ENCODE results near the gene MCTP1.
A peak's percentile ranks its signal among the peaks of the same experiment; 100 is the strongest.
"Not testable (repeated sequence)": the region's sequence is repeated elsewhere in the genome, so short reads cannot be mapped to it uniquely, and the experiment has no call there.

Gene MCTP1

GRCh38 chr5:95018946-95019345 is 265.9 kb downstream of the MCTP1 start:
- DNase-seq (ENCODE audit: insufficient read length), result no peak
- peak; percentile 79 for FAIRE-seq
- TF ChIP-seq TAF1 (IDR thresholded peaks at IDR 0.05; ENCODE audit: borderline replicate concordance, low read depth, low read length), result no peak
- no peak for TF ChIP-seq POLR2AphosphoS5 (IDR thresholded peaks at IDR 0.05; ENCODE audit: low read depth, low read length)
- no peak for TF ChIP-seq POLR2A (IDR thresholded peaks at IDR 0.05; ENCODE audit: low read depth, low read length)

DNA sequence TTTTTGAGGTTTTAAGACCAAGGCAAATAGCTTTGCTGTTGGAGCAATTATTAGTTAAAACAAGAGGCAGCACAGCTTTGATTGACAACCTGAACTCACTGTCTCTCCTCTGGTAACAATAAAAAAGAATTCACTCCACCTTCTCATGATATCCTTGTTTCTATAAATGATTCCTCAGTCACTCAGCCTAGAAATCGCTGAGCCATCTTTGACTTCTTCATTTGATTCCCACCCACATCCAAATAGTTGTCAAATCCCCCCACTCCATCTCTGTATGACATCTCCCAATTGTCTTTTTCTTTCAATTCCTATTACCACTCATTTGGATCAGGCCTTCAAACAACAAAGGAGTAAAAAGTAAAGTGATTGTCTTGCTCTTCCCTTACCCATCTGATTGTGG is 266.4 kb downstream of the MCTP1 start:
- no peak for TF ChIP-seq POLR2AphosphoS5 (IDR thresholded peaks at IDR 0.05; ENCODE audit: low read depth, low read length)
- no peak for TF ChIP-seq TAF1 (IDR thresholded peaks at IDR 0.05; ENCODE audit: borderline replicate concordance, low read depth, low read length)
- no peak for TF ChIP-seq POLR2A (IDR thresholded peaks at IDR 0.05; ENCODE audit: low read depth, low read length)
- DNase-seq (ENCODE audit: insufficient read length), result no peak
- FAIRE-seq, result no peak

DNA sequence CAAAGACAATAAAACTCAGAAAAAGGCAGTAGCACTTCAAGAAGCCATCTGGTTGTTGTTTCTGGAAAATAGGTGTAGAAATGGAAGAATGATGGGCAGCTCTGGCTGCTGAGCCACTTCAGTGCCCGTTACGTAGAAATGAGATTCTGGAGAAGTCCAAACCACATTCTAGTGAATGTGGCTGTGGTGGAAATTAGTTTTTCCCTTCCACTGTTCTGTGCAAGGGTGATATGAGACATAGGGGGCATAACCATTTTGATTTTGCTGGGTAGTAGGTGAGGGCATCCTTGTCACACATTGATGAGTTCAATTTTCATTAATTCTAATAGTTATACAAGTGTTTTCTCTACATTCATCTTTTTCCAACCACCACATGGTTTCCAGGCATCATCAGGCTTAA is 275.1 kb downstream of the MCTP1 start:
- FAIRE-seq (no peak), DNase-seq (ENCODE audit: insufficient read length) (no peak)
- TF ChIP-seq POLR2AphosphoS5 (IDR thresholded peaks at IDR 0.05; ENCODE audit: low read depth, low read length) (no peak), TAF1 (IDR thresholded peaks at IDR 0.05; ENCODE audit: borderline replicate concordance, low read depth, low read length) (no peak), POLR2A (IDR thresholded peaks at IDR 0.05; ENCODE audit: low read depth, low read length) (no peak)

DNA sequence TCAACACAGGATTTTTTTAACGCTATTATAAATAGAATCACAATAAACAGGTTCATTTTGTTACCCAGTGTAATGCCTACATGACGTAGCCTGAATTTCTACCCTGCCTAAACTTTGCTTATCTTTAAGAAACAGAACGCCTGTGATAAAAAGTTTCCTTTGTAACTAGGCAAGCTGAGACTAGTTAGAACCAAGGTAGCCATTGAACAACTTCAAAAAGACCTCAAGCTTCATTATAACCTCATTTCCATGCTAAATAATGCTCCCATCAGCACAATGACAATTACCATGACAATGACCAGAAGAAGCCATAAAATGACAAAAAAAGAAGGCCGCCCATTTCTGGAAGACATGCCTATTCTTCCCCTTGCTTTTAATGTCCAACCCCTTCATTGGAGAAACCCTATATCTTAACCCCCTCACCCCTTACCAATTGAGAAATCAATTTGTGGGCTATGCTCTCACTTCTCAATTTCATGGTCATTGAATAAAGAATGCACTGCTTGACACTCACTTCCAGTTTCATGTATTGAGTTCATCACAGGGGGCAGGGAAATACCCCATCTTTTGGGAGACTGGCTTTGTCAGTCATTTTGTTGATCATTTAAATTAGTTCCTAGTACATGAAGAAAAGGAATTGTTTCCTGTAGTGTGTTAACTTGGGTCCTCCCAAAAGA is 276.8 kb downstream of the MCTP1 start:
- FAIRE-seq, result no peak

DNA sequence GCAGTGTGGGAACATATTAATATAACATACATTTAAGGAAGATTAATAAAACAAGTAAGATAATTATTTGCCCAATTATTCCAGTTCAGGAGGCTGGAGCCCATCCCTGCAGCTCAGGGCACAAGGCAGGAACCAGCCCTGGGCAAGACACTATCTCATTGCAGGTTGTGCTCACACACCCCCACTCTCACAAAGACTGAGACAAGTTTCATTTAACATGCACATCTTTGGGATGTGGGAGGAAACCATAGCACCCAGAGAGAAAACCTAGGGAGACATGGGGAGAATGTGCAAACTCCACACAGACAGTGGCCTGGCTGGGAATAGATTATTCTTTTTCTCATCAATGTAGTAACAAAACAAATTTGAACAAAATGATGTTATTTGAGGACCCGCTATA is 279.1 kb downstream of the MCTP1 start:
- no peak for FAIRE-seq
- DNase-seq (ENCODE audit: insufficient read length), result no peak
- TF ChIP-seq TAF1 (IDR thresholded peaks at IDR 0.05; ENCODE audit: borderline replicate concordance, low read depth, low read length) (no peak), POLR2A (IDR thresholded peaks at IDR 0.05; ENCODE audit: low read depth, low read length) (no peak), POLR2AphosphoS5 (IDR thresholded peaks at IDR 0.05; ENCODE audit: low read depth, low read length) (no peak)

More for the DNA sequence above, 276.8 kb downstream of the MCTP1 start:
- TF ChIP-seq POLR2A (IDR thresholded peaks at IDR 0.05; ENCODE audit: low read depth, low read length) (no peak), TAF1 (IDR thresholded peaks at IDR 0.05; ENCODE audit: borderline replicate concordance, low read depth, low read length) (no peak), POLR2AphosphoS5 (IDR thresholded peaks at IDR 0.05; ENCODE audit: low read depth, low read length) (no peak)
- DNase-seq (ENCODE audit: insufficient read length), result no peak

- FAIRE-seq (no peak), DNase-seq (ENCODE audit: insufficient read length) (no peak)
- TF ChIP-seq POLR2AphosphoS5 (IDR thresholded peaks at IDR 0.05; ENCODE audit: low read depth, low read length) (no peak), POLR2A (IDR thresholded peaks at IDR 0.05; ENCODE audit: low read depth, low read length) (no peak), TAF1 (IDR thresholded peaks at IDR 0.05; ENCODE audit: borderline replicate concordance, low read depth, low read length) (no peak)
Measured at GRCh38 chr5:94998670-94999069, 286.2 kb downstream of the MCTP1 start.

- DNase-seq (ENCODE audit: insufficient read length); FAIRE-seq: not testable (repeated sequence)
Measured at GRCh38 chr5:94994537-94994936, 290.4 kb downstream of the MCTP1 start.

DNA sequence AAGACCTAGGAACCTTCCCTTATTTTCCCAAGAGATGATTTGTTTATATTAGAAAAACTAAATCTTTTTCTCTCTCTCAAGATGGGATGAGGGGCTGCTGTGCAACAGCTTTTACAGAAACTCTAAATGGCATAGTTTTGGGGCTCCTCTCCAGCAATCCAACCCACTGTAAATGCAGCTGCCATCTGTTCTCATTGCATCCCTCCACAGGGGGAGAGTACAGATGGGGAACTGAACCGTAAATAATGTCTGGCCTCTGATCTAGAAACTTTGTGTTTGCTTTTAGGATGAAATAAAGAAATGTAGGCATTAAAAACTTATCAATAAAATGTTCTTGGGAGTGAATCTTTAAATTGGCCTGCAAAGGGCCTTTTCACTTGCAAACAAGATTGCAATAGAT is 291.4 kb downstream of the MCTP1 start:
- DNase-seq (ENCODE audit: insufficient read length), result no peak
- TF ChIP-seq TAF1 (IDR thresholded peaks at IDR 0.05; ENCODE audit: borderline replicate concordance, low read depth, low read length) (no peak), POLR2A (IDR thresholded peaks at IDR 0.05; ENCODE audit: low read depth, low read length) (no peak), POLR2AphosphoS5 (IDR thresholded peaks at IDR 0.05; ENCODE audit: low read depth, low read length) (no peak)
- FAIRE-seq, result no peak

GRCh38 chr5:94992325-94992724 is 292.6 kb downstream of the MCTP1 start:
- FAIRE-seq, result peak; percentile 40
- no peak for DNase-seq (ENCODE audit: insufficient read length)
- TF ChIP-seq POLR2A (IDR thresholded peaks at IDR 0.05; ENCODE audit: low read depth, low read length), result no peak
- no peak for TF ChIP-seq TAF1 (IDR thresholded peaks at IDR 0.05; ENCODE audit: borderline replicate concordance, low read depth, low read length)
- TF ChIP-seq POLR2AphosphoS5 (IDR thresholded peaks at IDR 0.05; ENCODE audit: low read depth, low read length), result no peak

- no peak for TF ChIP-seq POLR2AphosphoS5 (IDR thresholded peaks at IDR 0.05; ENCODE audit: low read depth, low read length)
- no peak for DNase-seq (ENCODE audit: insufficient read length)
- FAIRE-seq, result no peak
Measured at GRCh38 chr5:94983861-94984535, 300.9 kb downstream of the MCTP1 start.

GRCh38 chr5:94977437-94977836 is 307.5 kb downstream of the MCTP1 start:
- no peak for DNase-seq (ENCODE audit: insufficient read length)
- no peak for TF ChIP-seq TAF1 (IDR thresholded peaks at IDR 0.05; ENCODE audit: borderline replicate concordance, low read depth, low read length)
- no peak for TF ChIP-seq POLR2AphosphoS5 (IDR thresholded peaks at IDR 0.05; ENCODE audit: low read depth, low read length)
- no peak for TF ChIP-seq POLR2A (IDR thresholded peaks at IDR 0.05; ENCODE audit: low read depth, low read length)
- FAIRE-seq, result no peak

DNA sequence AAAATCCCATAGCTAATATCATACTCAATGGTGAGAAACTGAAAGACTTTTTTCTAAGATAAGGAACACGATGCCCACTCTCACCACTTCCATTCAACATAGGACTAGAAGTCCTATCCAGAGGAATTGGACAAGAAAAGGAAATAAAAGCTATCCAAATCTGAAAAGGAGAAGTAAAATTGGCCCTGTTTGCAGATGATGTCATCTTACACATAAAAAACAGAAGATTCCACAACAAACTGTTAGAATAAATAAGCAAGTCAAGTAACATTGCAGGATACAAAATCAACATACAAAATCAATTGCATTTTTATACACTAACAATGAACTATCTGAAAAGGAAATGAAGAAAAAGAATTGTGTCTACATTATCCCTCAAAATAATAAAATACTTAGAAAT is 308.0 kb downstream of the MCTP1 start:
- TF ChIP-seq POLR2AphosphoS5 (IDR thresholded peaks at IDR 0.05; ENCODE audit: low read depth, low read length), result no peak
- TF ChIP-seq POLR2A (IDR thresholded peaks at IDR 0.05; ENCODE audit: low read depth, low read length), result no peak
- no peak for TF ChIP-seq TAF1 (IDR thresholded peaks at IDR 0.05; ENCODE audit: borderline replicate concordance, low read depth, low read length)
- DNase-seq (ENCODE audit: insufficient read length) (no peak), FAIRE-seq (no peak)
